ENCODE results near the gene VANGL2. TPM values are rescaled to one million over a fixed set of nuclear protein-coding genes. Genes with fewer than 3 reads are reported as not detected.
A peak's percentile ranks its signal among the peaks of the same experiment; 100 is the strongest.

The VANGL2 gene
- total RNA-seq, 2 donors from 2014 or later, result 3.9 to 10.3 TPM

GRCh38 chr1:160437432-160438316 lies 37.3 kb downstream of the VANGL2 start:
- Histone ChIP-seq H3K27ac (no peak overlapping the region), H3K4me1 (peaks cover 3% of the 10 kb centered on the region), H3K27me3 (no peaks in the 10 kb centered on the region), H3K4me3 (peak overlapping the region; percentile 8), H3K9ac (ENCODE audit: low read depth in 2 of 2, low read length in 2 of 2) (peak overlapping the region in 1 of 2 donors; percentile 35), H3K36me3 (no peaks in the 10 kb centered on the region), H3K9me3 (no peaks in the 10 kb centered on the region)
- intact Hi-C loops (cut with DNase I), result no loop called here
- no peak for DNase-seq
- TF ChIP-seq, protein P1, sequence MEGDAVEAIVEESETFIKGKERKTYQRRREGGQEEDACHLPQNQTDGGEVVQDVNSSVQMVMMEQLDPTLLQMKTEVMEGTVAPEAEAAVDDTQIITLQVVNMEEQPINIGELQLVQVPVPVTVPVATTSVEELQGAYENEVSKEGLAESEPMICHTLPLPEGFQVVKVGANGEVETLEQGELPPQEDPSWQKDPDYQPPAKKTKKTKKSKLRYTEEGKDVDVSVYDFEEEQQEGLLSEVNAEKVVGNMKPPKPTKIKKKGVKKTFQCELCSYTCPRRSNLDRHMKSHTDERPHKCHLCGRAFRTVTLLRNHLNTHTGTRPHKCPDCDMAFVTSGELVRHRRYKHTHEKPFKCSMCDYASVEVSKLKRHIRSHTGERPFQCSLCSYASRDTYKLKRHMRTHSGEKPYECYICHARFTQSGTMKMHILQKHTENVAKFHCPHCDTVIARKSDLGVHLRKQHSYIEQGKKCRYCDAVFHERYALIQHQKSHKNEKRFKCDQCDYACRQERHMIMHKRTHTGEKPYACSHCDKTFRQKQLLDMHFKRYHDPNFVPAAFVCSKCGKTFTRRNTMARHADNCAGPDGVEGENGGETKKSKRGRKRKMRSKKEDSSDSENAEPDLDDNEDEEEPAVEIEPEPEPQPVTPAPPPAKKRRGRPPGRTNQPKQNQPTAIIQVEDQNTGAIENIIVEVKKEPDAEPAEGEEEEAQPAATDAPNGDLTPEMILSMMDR (IDR thresholded peaks at IDR 0.05), result no peak

GRCh38 chr1:160438317-160438918 lies 38.1 kb downstream of the VANGL2 start:
- DNase-seq, result no peak

DNA sequence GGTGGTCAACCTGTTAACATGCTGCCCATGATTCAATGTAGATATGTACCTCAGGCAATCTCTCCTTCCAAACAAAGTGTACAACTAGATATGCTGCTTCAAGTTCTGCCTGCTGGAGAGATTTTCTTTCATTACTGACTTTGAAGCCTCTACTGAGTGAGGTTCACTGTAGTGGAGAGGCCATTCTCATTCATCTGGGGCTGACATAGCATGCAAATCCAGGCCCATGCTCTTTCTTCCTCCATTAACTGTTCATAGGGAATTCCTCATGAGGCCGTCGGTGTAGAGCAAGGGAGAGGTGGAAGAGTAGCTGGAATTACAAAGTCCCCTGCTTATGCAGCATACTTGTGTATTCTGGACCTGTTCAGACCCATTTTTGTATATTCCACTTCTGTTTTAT lies 38.6 kb downstream of the VANGL2 start:
- no peak for DNase-seq
- Histone ChIP-seq H3K27me3 (no peaks in the 10 kb centered on the region), H3K9ac (ENCODE audit: low read depth in 2 of 2, low read length in 2 of 2) (no peak overlapping the region), H3K27ac (no peak overlapping the region), H3K4me3 (no peak overlapping the region), H3K36me3 (no peaks in the 10 kb centered on the region), H3K9me3 (no peaks in the 10 kb centered on the region), H3K4me1 (peaks cover 3% of the 10 kb centered on the region)
- TF ChIP-seq, protein P1 (IDR thresholded peaks at IDR 0.05), result no peak
- intact Hi-C loops (cut with DNase I), result no loop called here

More at GRCh38 chr1:160438317-160438918, 38.1 kb downstream of the VANGL2 start:
- H3K9me3 ChIP-seq, result no peaks in the 10 kb centered on the region
- H3K4me1 ChIP-seq, result peaks cover 3% of the 10 kb centered on the region
- H3K36me3 ChIP-seq, result no peaks in the 10 kb centered on the region
- H3K9ac ChIP-seq (ENCODE audit: low read depth in 2 of 2, low read length in 2 of 2), result no peak overlapping the region
- intact Hi-C loops (cut with DNase I), result no loop called here
- H3K27ac ChIP-seq, result no peak overlapping the region
- peak overlapping the region; percentile 8 for H3K4me3 ChIP-seq
- no peaks in the 10 kb centered on the region for H3K27me3 ChIP-seq
- TF ChIP-seq, protein P1 (IDR thresholded peaks at IDR 0.05), result no peak

GRCh38 chr1:160439718-160440117 lies 39.4 kb downstream of the VANGL2 start:
- no peak overlapping the region for H3K9ac ChIP-seq (ENCODE audit: low read depth in 2 of 2, low read length in 2 of 2)
- H3K27ac ChIP-seq, result no peak overlapping the region
- intact Hi-C loops (cut with DNase I), result no loop called here
- TF ChIP-seq, protein P1 (IDR thresholded peaks at IDR 0.05), result no peak
- H3K27me3 ChIP-seq, result no peaks in the 10 kb centered on the region
- H3K4me3 ChIP-seq, result no peak overlapping the region
- no peaks in the 10 kb centered on the region for H3K36me3 ChIP-seq
- peaks cover 3% of the 10 kb centered on the region for H3K4me1 ChIP-seq
- no peak for DNase-seq
- H3K9me3 ChIP-seq, result no peaks in the 10 kb centered on the region

DNA sequence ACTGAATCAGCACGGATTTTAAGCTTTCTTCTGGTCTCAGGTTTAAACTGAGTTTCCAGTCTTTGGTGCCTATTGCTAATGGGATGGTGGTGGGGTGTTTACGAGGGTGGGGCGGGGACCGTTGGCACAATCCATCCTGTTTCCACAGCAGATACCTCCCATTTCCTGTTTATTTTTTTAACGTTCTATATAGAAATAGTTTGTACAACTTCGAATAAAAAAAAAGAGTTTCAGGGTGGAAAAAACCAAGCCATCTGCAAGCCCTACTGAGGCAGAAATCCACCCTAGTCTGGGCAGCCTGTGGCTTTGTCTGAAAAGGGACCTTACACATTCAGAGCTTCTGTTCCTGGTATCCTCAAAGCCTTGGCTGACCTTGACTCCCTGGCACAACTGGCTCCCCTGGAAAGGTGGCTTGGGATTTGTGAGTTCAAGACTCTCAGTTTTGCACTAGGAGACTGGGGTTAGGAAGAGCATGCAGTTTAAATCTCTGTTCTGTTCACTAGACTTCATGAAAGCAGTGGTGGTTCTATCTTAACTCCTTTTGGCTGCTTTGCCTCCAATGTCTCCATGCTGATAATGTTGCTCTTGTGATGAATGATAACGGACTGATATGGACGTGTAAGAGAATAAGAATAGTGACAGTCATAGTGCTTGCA lies 46.7 kb downstream of the VANGL2 start:
- intact Hi-C loops (cut with DNase I), result no loop called here
- H3K27me3 ChIP-seq, result no peaks in the 10 kb centered on the region
- H3K9me3 ChIP-seq, result no peaks in the 10 kb centered on the region
- no peak overlapping the region for H3K27ac ChIP-seq
- DNase-seq, result no peak
- no peak overlapping the region for H3K9ac ChIP-seq (ENCODE audit: low read depth in 2 of 2, low read length in 2 of 2)
- no peaks in the 10 kb centered on the region for H3K36me3 ChIP-seq
- no peak overlapping the region for H3K4me3 ChIP-seq
- peaks cover 11% of the 10 kb centered on the region for H3K4me1 ChIP-seq
- TF ChIP-seq, protein P1 (IDR thresholded peaks at IDR 0.05), result no peak

All from colonic mucosa (tissue), 4 donors.